ENCODE measurements around the gene GM2A.
"Not testable (repeated sequence)": the region's sequence is repeated elsewhere in the genome, so short reads cannot be mapped to it uniquely, and the experiment has no call there.

GM2A gene

DNA sequence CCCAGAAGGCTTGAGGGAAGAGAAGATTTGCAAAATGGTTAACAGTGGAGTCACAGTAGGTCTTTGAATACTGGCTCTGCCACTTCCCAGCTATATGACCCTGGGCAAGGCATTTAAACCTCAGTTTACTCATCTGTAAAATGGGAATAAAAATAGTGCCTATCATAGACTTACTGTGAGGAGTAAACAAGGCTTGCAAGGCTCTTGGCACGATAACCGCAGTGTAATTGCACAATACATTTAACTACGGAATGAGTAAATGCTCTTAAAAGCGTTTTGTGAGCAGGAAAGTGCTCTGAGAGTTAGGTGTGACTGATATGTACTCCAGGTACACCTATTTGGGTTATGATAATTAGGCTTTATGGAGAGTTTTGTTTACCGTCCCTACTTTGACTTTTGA is 42.2 kb downstream of the GM2A start:
- no peak for DNase-seq

- DNase-seq, result no peak
These were observed 42.9 kb downstream of the GM2A start for GRCh38 chr5:151295791-151296477.

DNA sequence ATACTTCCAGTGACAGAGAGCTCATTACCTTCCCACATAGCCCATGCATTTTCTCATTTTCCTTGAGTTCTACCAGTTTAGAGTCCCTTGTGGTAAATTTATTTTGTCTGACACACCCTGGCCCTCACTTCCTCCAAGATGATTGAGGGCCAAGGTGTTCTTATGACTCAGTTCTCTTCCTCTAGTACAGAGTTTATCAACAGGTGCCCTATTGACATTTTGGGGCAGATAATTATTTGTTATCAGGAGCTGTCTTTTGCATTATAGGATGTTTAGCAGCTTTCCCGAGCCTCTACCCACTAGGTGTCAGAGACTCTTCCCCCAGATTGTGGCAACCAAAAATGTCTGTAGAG is 43.5 kb downstream of the GM2A start:
- DNase-seq, result no peak

- DNase-seq, result no peak
These were observed 44.0 kb downstream of the GM2A start for GRCh38 chr5:151296974-151297373.

DNA sequence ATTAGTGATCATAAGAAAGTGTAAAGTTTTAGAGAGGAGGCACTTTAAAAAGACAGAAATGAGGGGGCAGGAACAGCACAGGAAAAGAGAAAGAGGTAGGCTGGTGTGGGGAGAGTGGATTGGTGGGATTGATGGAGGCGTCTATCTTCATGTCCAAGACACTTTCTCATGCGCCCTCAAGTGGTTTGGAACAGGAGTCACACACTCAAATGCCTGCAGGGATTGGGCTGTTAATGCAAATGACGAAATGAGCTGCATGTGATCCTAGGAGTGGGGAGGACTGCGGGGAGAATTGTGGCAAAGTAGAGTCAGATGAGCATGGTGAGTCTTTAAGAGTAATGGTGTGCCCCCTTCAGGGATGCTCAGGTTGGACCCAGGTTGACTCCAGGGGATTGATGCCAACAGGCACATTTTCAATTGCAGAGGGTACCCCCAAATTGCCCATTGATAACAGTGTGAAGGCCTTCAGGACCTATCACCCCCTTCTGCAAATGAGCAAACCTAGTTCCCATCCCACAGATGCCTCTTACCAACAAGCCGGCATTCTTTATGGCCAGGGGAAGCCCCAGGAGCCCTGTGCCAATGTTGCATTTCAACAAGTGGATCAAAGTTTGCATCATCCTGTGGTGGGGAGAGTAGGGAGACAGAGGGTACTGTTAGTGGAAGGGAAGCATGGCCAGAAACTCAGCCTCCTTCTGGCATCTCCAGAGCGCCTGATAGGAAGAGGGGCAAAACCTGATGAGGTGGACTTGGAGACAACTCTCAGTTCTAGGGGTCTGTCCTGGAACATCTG is 45.3 kb downstream of the GM2A start:
- DNase-seq, result peak; percentile 64

- no peak for DNase-seq
These were observed 50.7 kb downstream of the GM2A start, which contains the start of gene SLC36A3 for GRCh38 chr5:151303666-151304065. TSS of gene SLC36A3 (minus strand) at chr5:151303766. CDS start at chr5:151303354, 412 bp downstream.

GRCh38 chr5:151309266-151309665 is 56.3 kb downstream of the GM2A start:
- DNase-seq, result not testable (repeated sequence)

DNA sequence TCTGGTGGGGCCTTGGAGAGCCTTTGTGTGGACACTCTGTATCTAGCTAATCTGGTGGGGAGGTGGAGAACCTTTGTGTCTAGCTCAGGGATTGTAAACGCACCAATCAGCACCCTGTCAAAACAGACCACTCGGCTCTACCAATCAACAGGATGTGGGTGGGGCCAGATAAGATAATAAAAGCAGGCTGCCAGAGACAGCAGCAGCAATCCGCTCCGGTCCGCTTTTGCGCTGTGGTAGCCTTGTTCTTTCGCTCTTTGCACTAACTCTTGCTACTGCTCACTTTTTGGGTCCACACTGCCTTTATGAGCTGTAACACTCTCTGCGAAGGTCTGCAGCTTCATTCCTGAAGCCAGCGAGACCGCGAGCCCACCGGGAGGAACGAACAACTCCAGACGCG is 56.8 kb downstream of the GM2A start:
- DNase-seq, result not testable (repeated sequence)

GRCh38 chr5:151310932-151311331 is 57.9 kb downstream of the GM2A start:
- DNase-seq, result no peak

- no peak for DNase-seq
These were observed 59.9 kb downstream of the GM2A start for GRCh38 chr5:151312756-151313324.

DNA sequence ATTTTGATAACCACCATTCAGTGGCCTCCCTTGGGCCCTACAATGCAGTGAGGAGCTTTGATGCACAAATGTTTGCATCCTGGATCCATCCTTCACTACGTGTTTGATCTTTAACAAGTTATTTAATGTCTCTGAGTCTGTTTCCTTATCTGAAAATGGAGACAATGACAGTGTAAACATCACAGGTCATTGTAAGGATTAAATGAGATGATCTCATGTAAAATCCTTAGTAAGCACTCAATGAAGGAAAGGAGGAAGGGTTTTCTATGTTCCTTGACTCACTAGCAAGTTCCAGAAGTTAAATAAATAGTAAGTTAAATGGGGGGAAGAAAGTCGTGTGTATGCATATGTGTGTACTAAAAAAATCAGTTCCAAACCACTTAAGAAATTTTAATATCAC is 60.4 kb downstream of the GM2A start:
- DNase-seq, result no peak

DNA sequence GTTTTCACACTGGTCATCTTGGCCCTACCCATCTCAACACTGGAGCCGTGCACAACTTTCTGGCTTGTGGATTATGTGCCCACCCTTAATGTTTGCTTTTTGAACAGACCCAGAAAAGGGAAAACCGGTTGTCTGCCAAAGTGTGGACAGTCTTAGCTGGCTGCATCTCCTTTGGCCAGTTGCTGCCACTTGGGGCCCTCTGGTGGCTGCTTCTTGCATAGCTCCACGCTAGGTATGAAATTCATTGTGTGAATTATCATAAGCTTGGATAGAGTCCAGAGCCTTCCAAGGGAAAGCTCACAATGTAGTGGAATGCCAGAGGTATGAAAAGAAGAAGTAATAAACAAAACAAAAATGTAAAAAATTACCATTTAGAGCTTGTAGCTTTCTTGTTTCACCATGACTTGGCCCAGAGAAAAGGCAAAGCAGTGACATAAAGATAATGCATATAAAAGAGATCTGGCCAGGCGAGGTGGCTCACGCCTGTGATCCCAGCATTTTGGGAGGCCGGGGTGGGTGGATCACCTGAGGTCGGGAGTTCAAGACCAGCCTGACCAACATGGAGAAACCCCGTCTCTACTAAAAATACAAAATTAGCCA is 63.1 kb downstream of the GM2A start:
- DNase-seq, result peak; percentile 65

- no peak for DNase-seq
These were observed 64.9 kb downstream of the GM2A start for GRCh38 chr5:151317871-151318270.

GRCh38 chr5:151318850-151319732 is 66.1 kb downstream of the GM2A start:
- DNase-seq, result no peak

Measured in activated CD4-positive, alpha-beta T cell treated with anti-CD3 and anti-CD28 coated beads, Interleukin-2, Interleukin-6, amounts not matched to agents 100 ng/mL and 50 ng/mL, durations not matched to agents 16 hours and 8 hours (primary cell).